Measurements from ENCODE around the gene MED10. TPM values are rescaled to one million over a fixed set of nuclear protein-coding genes. Genes with fewer than 3 reads are reported as not detected.

MED10 gene
- total RNA-seq, 2 experiments from 2014 or later: 97.2 to 98.0 TPM

DNA sequence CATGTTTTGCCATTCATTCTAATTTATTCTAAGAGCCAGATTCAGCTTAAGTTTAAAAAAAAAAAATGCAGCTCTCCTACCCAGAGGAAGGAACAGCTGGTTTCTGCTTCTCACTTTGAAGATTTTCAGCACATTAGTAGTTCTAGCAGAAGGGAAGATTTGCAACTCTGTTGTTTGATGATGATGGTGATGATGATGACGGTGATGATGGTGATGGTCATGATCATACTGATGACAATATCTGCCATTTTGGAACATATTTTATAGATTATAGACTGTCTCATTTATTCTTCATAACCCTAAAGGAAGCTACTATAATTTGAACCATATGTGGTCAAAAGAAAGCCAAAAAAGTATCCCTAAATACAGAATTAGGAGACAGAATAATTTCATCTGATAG, 7.9 kb upstream of the MED10 start:
- peaks cover 0 to 2% of the 10 kb centered on the region in 2 experiments for H3K27me3 ChIP-seq (ENCODE audit: control insufficient read depth in 1 of 2, insufficient read depth in 2 of 2, low read length in 2 of 2)
- ATAC-seq (ENCODE audit: poor library complexity) (no peak), DNase-seq (no peak)
- no peak overlapping the region for H3K27ac Mint-ChIP-seq
- H3K9me3 Mint-ChIP-seq: no peaks in the 10 kb centered on the region
- H3K36me3 Mint-ChIP-seq (ENCODE audit: low read depth): no peaks in the 10 kb centered on the region
- TF ChIP-seq, protein P1, sequence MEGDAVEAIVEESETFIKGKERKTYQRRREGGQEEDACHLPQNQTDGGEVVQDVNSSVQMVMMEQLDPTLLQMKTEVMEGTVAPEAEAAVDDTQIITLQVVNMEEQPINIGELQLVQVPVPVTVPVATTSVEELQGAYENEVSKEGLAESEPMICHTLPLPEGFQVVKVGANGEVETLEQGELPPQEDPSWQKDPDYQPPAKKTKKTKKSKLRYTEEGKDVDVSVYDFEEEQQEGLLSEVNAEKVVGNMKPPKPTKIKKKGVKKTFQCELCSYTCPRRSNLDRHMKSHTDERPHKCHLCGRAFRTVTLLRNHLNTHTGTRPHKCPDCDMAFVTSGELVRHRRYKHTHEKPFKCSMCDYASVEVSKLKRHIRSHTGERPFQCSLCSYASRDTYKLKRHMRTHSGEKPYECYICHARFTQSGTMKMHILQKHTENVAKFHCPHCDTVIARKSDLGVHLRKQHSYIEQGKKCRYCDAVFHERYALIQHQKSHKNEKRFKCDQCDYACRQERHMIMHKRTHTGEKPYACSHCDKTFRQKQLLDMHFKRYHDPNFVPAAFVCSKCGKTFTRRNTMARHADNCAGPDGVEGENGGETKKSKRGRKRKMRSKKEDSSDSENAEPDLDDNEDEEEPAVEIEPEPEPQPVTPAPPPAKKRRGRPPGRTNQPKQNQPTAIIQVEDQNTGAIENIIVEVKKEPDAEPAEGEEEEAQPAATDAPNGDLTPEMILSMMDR (IDR thresholded peaks at IDR 0.05): no peak
- POLR2A ChIA-PET: no interaction called here
- H3K4me3 ChIP-seq (ENCODE audit: low read length): no peak overlapping the region
- H3K27ac ChIP-seq (ENCODE audit: low read depth in 1 of 2, low read length in 2 of 2): no peak overlapping the region
- no peaks in the 10 kb centered on the region for H3K4me1 ChIP-seq (ENCODE audit: insufficient read depth, low read length)
- no peaks in the 10 kb centered on the region for H3K4me1 Mint-ChIP-seq (ENCODE audit: low read depth)
- no peaks in the 10 kb centered on the region for H3K9me3 ChIP-seq (ENCODE audit: control insufficient read depth in 1 of 2, insufficient read depth in 1 of 2, low read length in 2 of 2)
- CTCF ChIA-PET: interaction anchor here (0.9 to 1.6 kb wide), 2 partner anchors 25 to 95 kb away, joined by 3 read pairs; no protein-coding TSS in a partner anchor
- H3K4me3 Mint-ChIP-seq: no peak overlapping the region
- H3K27me3 Mint-ChIP-seq: peaks cover 41% of the 10 kb centered on the region
- intact Hi-C loops (cut with DNase I, micrococcal nuclease): no loop called here
- H3K36me3 ChIP-seq (ENCODE audit: insufficient read depth, low read length): no peaks in the 10 kb centered on the region

DNA sequence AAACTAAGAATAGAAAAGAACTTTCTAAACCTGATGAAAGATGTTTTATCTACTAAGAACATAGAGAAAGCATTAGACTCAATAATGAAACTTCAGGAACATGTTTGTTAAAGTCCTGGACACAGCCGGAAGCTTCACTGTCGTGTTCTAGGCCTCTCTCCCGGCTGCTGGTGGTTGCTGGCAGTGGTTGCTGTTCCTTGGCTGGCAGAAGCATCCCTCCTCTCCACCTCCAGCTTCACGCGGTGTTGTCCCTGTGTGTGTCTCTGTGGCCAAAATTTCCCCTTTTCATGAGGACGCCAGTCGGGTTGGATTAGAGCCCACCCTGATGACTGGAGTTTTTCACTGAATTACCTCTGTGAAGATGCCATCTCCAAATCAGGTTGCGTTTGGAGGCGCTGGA, 6.5 kb upstream of the MED10 start:
- no peak overlapping the region for H3K4me3 Mint-ChIP-seq
- peaks cover 34% of the 10 kb centered on the region for H3K27me3 Mint-ChIP-seq
- Histone ChIP-seq H3K27ac (ENCODE audit: low read depth in 1 of 2, low read length in 2 of 2) (no peak overlapping the region), H3K4me3 (ENCODE audit: low read length) (no peak overlapping the region), H3K9me3 (ENCODE audit: control insufficient read depth in 1 of 2, insufficient read depth in 1 of 2, low read length in 2 of 2) (no peaks in the 10 kb centered on the region), H3K36me3 (ENCODE audit: insufficient read depth, low read length) (no peaks in the 10 kb centered on the region), H3K27me3 (ENCODE audit: control insufficient read depth in 1 of 2, insufficient read depth in 2 of 2, low read length in 2 of 2) (no peaks in the 10 kb centered on the region), H3K4me1 (ENCODE audit: insufficient read depth, low read length) (no peaks in the 10 kb centered on the region)
- no peaks in the 10 kb centered on the region for H3K9me3 Mint-ChIP-seq
- TF ChIP-seq, protein P1 (IDR thresholded peaks at IDR 0.05): no peak
- CTCF ChIA-PET: no interaction called here
- intact Hi-C loops (cut with DNase I, micrococcal nuclease): no loop called here
- no peaks in the 10 kb centered on the region for H3K36me3 Mint-ChIP-seq (ENCODE audit: low read depth)
- no peak overlapping the region for H3K27ac Mint-ChIP-seq
- POLR2A ChIA-PET: no interaction called here
- no peak for ATAC-seq (ENCODE audit: poor library complexity)
- no peak for DNase-seq
- no peaks in the 10 kb centered on the region for H3K4me1 Mint-ChIP-seq (ENCODE audit: low read depth)

DNA sequence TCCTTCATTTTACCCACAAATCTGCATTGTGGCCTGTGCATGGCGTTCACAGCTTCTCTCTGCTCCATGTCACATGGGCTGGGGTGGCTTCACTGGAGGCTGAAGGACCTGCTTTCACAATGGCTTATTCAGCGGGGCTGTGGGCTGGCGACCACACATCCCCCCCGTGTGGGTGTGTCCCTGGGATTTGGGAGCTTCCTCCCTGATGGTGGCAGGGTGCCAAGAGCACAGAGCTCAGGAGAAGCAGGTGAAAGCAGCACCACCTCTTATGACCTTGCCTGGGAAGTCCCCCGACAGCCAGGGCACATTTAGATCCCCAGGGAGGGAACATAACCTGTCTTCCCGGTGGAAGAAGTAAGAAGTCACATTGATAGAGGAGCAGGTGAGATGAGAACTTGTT, 5.0 kb upstream of the MED10 start:
- H3K36me3 Mint-ChIP-seq (ENCODE audit: low read depth): peaks cover 8% of the 10 kb centered on the region
- intact Hi-C loops (cut with DNase I, micrococcal nuclease): no loop called here
- ATAC-seq (ENCODE audit: poor library complexity) (no peak), DNase-seq (no peak)
- CTCF ChIA-PET: no interaction called here
- TF ChIP-seq, protein P1 (IDR thresholded peaks at IDR 0.05): no peak
- H3K4me3 Mint-ChIP-seq: no peak overlapping the region
- H3K27me3 ChIP-seq (ENCODE audit: control insufficient read depth in 1 of 2, insufficient read depth in 2 of 2, low read length in 2 of 2): no peaks in the 10 kb centered on the region
- POLR2A ChIA-PET: no interaction called here
- peaks cover 9% of the 10 kb centered on the region for H3K4me1 ChIP-seq (ENCODE audit: insufficient read depth, low read length)
- no peak overlapping the region for H3K4me3 ChIP-seq (ENCODE audit: low read length)
- no peaks in the 10 kb centered on the region for H3K36me3 ChIP-seq (ENCODE audit: insufficient read depth, low read length)
- peaks cover 10% of the 10 kb centered on the region for H3K4me1 Mint-ChIP-seq (ENCODE audit: low read depth)
- H3K27me3 Mint-ChIP-seq: peaks cover 24% of the 10 kb centered on the region
- no peak overlapping the region for H3K27ac ChIP-seq (ENCODE audit: low read depth in 1 of 2, low read length in 2 of 2)
- no peak overlapping the region for H3K27ac Mint-ChIP-seq
- H3K9me3 Mint-ChIP-seq: no peaks in the 10 kb centered on the region
- H3K9me3 ChIP-seq (ENCODE audit: control insufficient read depth in 1 of 2, insufficient read depth in 1 of 2, low read length in 2 of 2): no peaks in the 10 kb centered on the region

Data from CD4-positive, alpha-beta T cell (primary cell).